DND-41 (cell line): ENCODE measurements around the gene IQGAP3.

ENCODE experiments used
- CTCF ChIP-seq: IDR thresholded peaks from 2 replicates; pipeline ENCODE4 v1.5.1; 2012; ENCODE audit warnings: borderline replicate concordance, low read length, moderate library complexity, mild to moderate bottlenecking; ENCODE audit not compliant: poor library complexity, severe bottlenecking; ENCODE audit errors: extremely low read depth
- EZH2 ChIP-seq: IDR thresholded peaks from 3 replicates; pipeline ENCODE4 v1.6.1; 2012; ENCODE audit warnings: borderline replicate concordance, low read depth, mild to moderate bottlenecking, moderate library complexity, low read length, inconsistent platforms; ENCODE audit not compliant: severe bottlenecking

- TF ChIP-seq CTCF = no peak
- TF ChIP-seq EZH2 = no peak
These were observed 26.5 kb upstream of the IQGAP3 start for GRCh38 chr1:156598731-156599432.
